ENCODE measurements around the gene CEBPZ.
"Not testable (repeated sequence)": the region's sequence is repeated elsewhere in the genome, so short reads cannot be mapped to it uniquely, and the experiment has no call there.

DNA sequence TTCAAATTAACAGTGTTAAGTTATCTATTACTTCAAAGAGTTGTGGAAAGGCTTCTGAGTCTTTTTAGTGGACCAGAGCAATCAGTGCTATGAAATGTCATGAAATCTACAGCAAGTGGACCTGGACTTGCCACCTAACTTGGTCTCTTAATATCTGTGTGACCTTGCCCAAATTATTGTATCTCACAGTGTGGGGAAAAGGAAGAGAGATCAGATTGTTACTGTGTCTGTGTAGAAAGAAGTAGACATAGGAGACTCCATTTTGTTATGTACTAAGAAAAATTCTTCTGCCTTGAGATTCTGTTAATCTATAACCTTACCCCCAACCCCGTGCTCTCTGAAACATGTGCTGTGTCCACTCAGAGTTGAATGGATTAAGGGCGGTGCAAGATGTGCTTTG is 6.3 kb downstream of the CEBPZ start:
- TF ChIP-seq, protein P1, sequence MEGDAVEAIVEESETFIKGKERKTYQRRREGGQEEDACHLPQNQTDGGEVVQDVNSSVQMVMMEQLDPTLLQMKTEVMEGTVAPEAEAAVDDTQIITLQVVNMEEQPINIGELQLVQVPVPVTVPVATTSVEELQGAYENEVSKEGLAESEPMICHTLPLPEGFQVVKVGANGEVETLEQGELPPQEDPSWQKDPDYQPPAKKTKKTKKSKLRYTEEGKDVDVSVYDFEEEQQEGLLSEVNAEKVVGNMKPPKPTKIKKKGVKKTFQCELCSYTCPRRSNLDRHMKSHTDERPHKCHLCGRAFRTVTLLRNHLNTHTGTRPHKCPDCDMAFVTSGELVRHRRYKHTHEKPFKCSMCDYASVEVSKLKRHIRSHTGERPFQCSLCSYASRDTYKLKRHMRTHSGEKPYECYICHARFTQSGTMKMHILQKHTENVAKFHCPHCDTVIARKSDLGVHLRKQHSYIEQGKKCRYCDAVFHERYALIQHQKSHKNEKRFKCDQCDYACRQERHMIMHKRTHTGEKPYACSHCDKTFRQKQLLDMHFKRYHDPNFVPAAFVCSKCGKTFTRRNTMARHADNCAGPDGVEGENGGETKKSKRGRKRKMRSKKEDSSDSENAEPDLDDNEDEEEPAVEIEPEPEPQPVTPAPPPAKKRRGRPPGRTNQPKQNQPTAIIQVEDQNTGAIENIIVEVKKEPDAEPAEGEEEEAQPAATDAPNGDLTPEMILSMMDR (IDR thresholded peaks at IDR 0.05; ENCODE audit: borderline replicate concordance, extremely low read depth, low read length, poor library complexity, severe bottlenecking), result not testable (repeated sequence)
- TF ChIP-seq EZH2 (IDR thresholded peaks at IDR 0.05; ENCODE audit: borderline replicate concordance, low read depth, low read length, severe bottlenecking), result not testable (repeated sequence)

Data from DND-41 (cell line).